ENCODE data around the gene ASL.
"Not testable (repeated sequence)": the region's sequence is repeated elsewhere in the genome, so short reads cannot be mapped to it uniquely, and the experiment has no call there.

Gene ASL

GRCh38 chr7:66119245-66119850, 43.7 kb downstream of the ASL start:
- no peak for DNase-seq

GRCh38 chr7:66123175-66123528, 47.5 kb downstream of the ASL start:
- DNase-seq: no peak

- DNase-seq: not testable (repeated sequence)
Observed at GRCh38 chr7:66124569-66124861, 48.9 kb downstream of the ASL start.

GRCh38 chr7:66125052-66125694, 49.6 kb downstream of the ASL start:
- DNase-seq: no peak

GRCh38 chr7:66125781-66126352, 50.2 kb downstream of the ASL start:
- not testable (repeated sequence) for DNase-seq

GRCh38 chr7:66127172-66127571, 51.6 kb downstream of the ASL start:
- not testable (repeated sequence) for DNase-seq

GRCh38 chr7:66138994-66139752, 63.6 kb downstream of the ASL start:
- no peak for DNase-seq

- no peak for DNase-seq
Observed at GRCh38 chr7:66140924-66141323, 65.3 kb downstream of the ASL start.

GRCh38 chr7:66142334-66142733, 66.7 kb downstream of the ASL start:
- no peak for DNase-seq

- no peak for DNase-seq
Observed at GRCh38 chr7:66142996-66143395, 67.4 kb downstream of the ASL start.
